HG02852 (cell line): Measurements from ENCODE around the gene TMEM51.
"Not testable (repeated sequence)": the region's sequence is repeated elsewhere in the genome, so short reads cannot be mapped to it uniquely, and the experiment has no call there.

Experiments used
- ATAC-seq: cut with Tn5 transposase; IDR thresholded peaks from one replicate; pipeline ENCODE4 v1.9.1; 2021; ENCODE audit warnings: mild to moderate bottlenecking, moderate library complexity; ENCODE audit not compliant: unreplicated experiment

Gene TMEM51

GRCh38 chr1:15125101-15125745 is 28.3 kb upstream of the TMEM51 start:
- ATAC-seq, result no peak

GRCh38 chr1:15128077-15128476 is 25.5 kb upstream of the TMEM51 start:
- no peak for ATAC-seq

- peak; percentile 52 for ATAC-seq
Observed at GRCh38 chr1:15128520-15129313, 24.8 kb upstream of the TMEM51 start.

GRCh38 chr1:15129944-15130343 is 23.6 kb upstream of the TMEM51 start:
- no peak for ATAC-seq

- ATAC-seq, result no peak
Observed at GRCh38 chr1:15130607-15131006, 22.9 kb upstream of the TMEM51 start.

GRCh38 chr1:15132965-15133364 is 20.6 kb upstream of the TMEM51 start:
- no peak for ATAC-seq

- ATAC-seq, result no peak
Observed at GRCh38 chr1:15134285-15134684, 19.3 kb upstream of the TMEM51 start.

- not testable (repeated sequence) for ATAC-seq
Observed at GRCh38 chr1:15135604-15136003, 17.9 kb upstream of the TMEM51 start.

- ATAC-seq, result no peak
Observed at GRCh38 chr1:15137809-15138208, 15.7 kb upstream of the TMEM51 start.

GRCh38 chr1:15139654-15140350 is 13.7 kb upstream of the TMEM51 start:
- no peak for ATAC-seq

- ATAC-seq, result no peak
Observed at GRCh38 chr1:15141935-15142539, 11.5 kb upstream of the TMEM51 start.

- no peak for ATAC-seq
Observed at GRCh38 chr1:15145327-15145726, 8.2 kb upstream of the TMEM51 start.

GRCh38 chr1:15146142-15146680 is 7.3 kb upstream of the TMEM51 start:
- no peak for ATAC-seq

GRCh38 chr1:15146971-15147376 is 6.6 kb upstream of the TMEM51 start:
- no peak for ATAC-seq

- no peak for ATAC-seq
Observed at GRCh38 chr1:15148004-15148403, 5.5 kb upstream of the TMEM51 start.

GRCh38 chr1:15148475-15148874 is 5.1 kb upstream of the TMEM51 start:
- no peak for ATAC-seq

- no peak for ATAC-seq
Observed at GRCh38 chr1:15148941-15149340, 4.6 kb upstream of the TMEM51 start.

GRCh38 chr1:15150376-15150775 is 3.2 kb upstream of the TMEM51 start:
- no peak for ATAC-seq

- no peak for ATAC-seq
Observed at GRCh38 chr1:15151377-15151806, 2.2 kb upstream of the TMEM51 start.

- ATAC-seq, result no peak
Observed at GRCh38 chr1:15151871-15152270, 1.7 kb upstream of the TMEM51 start.
